HG02623 (cell line): ENCODE measurements around the gene CCDC149.
A peak's percentile ranks its signal among the peaks of the same experiment; 100 is the strongest.

ENCODE experiments used
- ATAC-seq: cut with Tn5 transposase; IDR thresholded peaks from one replicate; pipeline ENCODE4 v1.9.1; 2021; ENCODE audit warnings: moderate library complexity; ENCODE audit not compliant: unreplicated experiment

The CCDC149 gene

GRCh38 chr4:24780936-24781495, 131.8 kb downstream of the CCDC149 start:
- no peak for ATAC-seq

GRCh38 chr4:24778464-24779225, 134.2 kb downstream of the CCDC149 start:
- no peak for ATAC-seq

GRCh38 chr4:24777536-24778463, 135.0 kb downstream of the CCDC149 start:
- ATAC-seq, result no peak

GRCh38 chr4:24775750-24776149, 137.1 kb downstream of the CCDC149 start:
- ATAC-seq, result no peak

- ATAC-seq, result no peak
Measured at GRCh38 chr4:24775032-24775605, 137.7 kb downstream of the CCDC149 start.

GRCh38 chr4:24774452-24774851, 138.4 kb downstream of the CCDC149 start:
- ATAC-seq, result no peak

- ATAC-seq, result no peak
Measured at GRCh38 chr4:24772952-24773351, 139.9 kb downstream of the CCDC149 start.

GRCh38 chr4:24772061-24772705, 140.7 kb downstream of the CCDC149 start:
- ATAC-seq, result no peak

GRCh38 chr4:24771241-24771640, 141.6 kb downstream of the CCDC149 start:
- ATAC-seq, result no peak

GRCh38 chr4:24770667-24771066, 142.2 kb downstream of the CCDC149 start:
- ATAC-seq, result no peak

GRCh38 chr4:24770032-24770584, 142.7 kb downstream of the CCDC149 start:
- peak; percentile 78 for ATAC-seq

- no peak for ATAC-seq
Measured at GRCh38 chr4:24769571-24769970, 143.3 kb downstream of the CCDC149 start.

- peak; percentile 65 for ATAC-seq
Measured at GRCh38 chr4:24768604-24769003, 144.2 kb downstream of the CCDC149 start.

GRCh38 chr4:24768006-24768405, 144.8 kb downstream of the CCDC149 start:
- ATAC-seq, result no peak

GRCh38 chr4:24765376-24765988, 147.4 kb downstream of the CCDC149 start:
- no peak for ATAC-seq

GRCh38 chr4:24764345-24764744, 148.5 kb downstream of the CCDC149 start:
- ATAC-seq, result no peak

GRCh38 chr4:24763631-24764297, 149.1 kb downstream of the CCDC149 start:
- ATAC-seq, result no peak
